NCI-H526 treated with DMSO at 0.1 percent for 48 hours (cell line): Measurements from ENCODE around the gene FAM204A.

Source experiments
- DNase-seq: peaks from one replicate; lab custom pipeline; 2025; lab: John Stamatoyannopoulos, UW

Gene FAM204A

GRCh38 chr10:118330295-118331076 lies 11.6 kb downstream of the FAM204A start:
- no peak for DNase-seq

- no peak for DNase-seq
Observed at GRCh38 chr10:118324140-118324539, 18.0 kb downstream of the FAM204A start.

GRCh38 chr10:118321724-118322575 lies 20.2 kb downstream of the FAM204A start:
- no peak for DNase-seq

- no peak for DNase-seq
Observed at GRCh38 chr10:118315629-118316028, 26.5 kb downstream of the FAM204A start.

- no peak for DNase-seq
Observed at GRCh38 chr10:118314882-118315281, 27.2 kb downstream of the FAM204A start.

GRCh38 chr10:118311505-118311904 lies 30.6 kb downstream of the FAM204A start:
- DNase-seq, result no peak

- no peak for DNase-seq
Observed at GRCh38 chr10:118310822-118311221, 31.3 kb downstream of the FAM204A start.

- DNase-seq, result no peak
Observed at GRCh38 chr10:118309911-118310310, 32.2 kb downstream of the FAM204A start.

- peak; percentile 3 for DNase-seq
Observed at GRCh38 chr10:118308664-118309063, 33.5 kb downstream of the FAM204A start.

- DNase-seq, result no peak
Observed at GRCh38 chr10:118307859-118308258, 34.3 kb downstream of the FAM204A start.

GRCh38 chr10:118307220-118307619 lies 34.9 kb downstream of the FAM204A start:
- DNase-seq, result no peak

- no peak for DNase-seq
Observed at GRCh38 chr10:118305730-118306129, 36.4 kb downstream of the FAM204A start.

- no peak for DNase-seq
Observed at GRCh38 chr10:118304521-118304920, 37.6 kb downstream of the FAM204A start.

GRCh38 chr10:118301211-118301610 lies 40.9 kb downstream of the FAM204A start:
- no peak for DNase-seq

- DNase-seq, result no peak
Observed at GRCh38 chr10:118300320-118300719, 41.8 kb downstream of the FAM204A start.

- DNase-seq, result no peak
Observed at GRCh38 chr10:118298787-118299186, 43.3 kb downstream of the FAM204A start.

- DNase-seq, result no peak
Observed at GRCh38 chr10:118291122-118291521, 51.0 kb downstream of the FAM204A start.

GRCh38 chr10:118290471-118290995 lies 51.6 kb downstream of the FAM204A start:
- no peak for DNase-seq

- no peak for DNase-seq
Observed at GRCh38 chr10:118287076-118287806, 54.9 kb downstream of the FAM204A start.

- no peak for DNase-seq
Observed at GRCh38 chr10:118286051-118286838, 55.9 kb downstream of the FAM204A start.

GRCh38 chr10:118282670-118283069 lies 59.5 kb downstream of the FAM204A start:
- DNase-seq, result no peak
